Adrenal gland (tissue), 12 donors: ENCODE measurements around the gene IL17RD. TPM values are rescaled to one million over a fixed set of nuclear protein-coding genes. Genes with fewer than 3 reads are reported as not detected.
A peak's percentile ranks its signal among the peaks of the same experiment; 100 is the strongest.

Source experiments
- DNase-seq, 7 donors: peaks; one replicate each; pipeline ENCODE4 v3.0.0-alpha.2; 2019 to 2020
- H3K27ac ChIP-seq, 5 donors: fragments of 200-600 bp; sonication (generic) in 4 of 5; 1 replicate in 3 of 5; 2 replicates in 2 of 5; pipeline versions ENCODE4 v1.5.1 to v1.8.0; 2016 to 2020; ENCODE audit warnings: mild to moderate bottlenecking in 1 of 5
- H3K27me3 ChIP-seq: fragments of 200-600 bp; 2 replicates; pipeline ENCODE4 v1.8.0; 2021
- H3K36me3 ChIP-seq, 2 donors: fragments of 200-600 bp; replicated peaks in 1 of 2; 1 replicate in 1 of 2; 2 replicates in 1 of 2; pipeline versions ENCODE4 v1.5.1 to v1.8.0; 2018 to 2022
- H3K4me1 ChIP-seq, 2 donors: fragments of 200-600 bp; replicated peaks in 1 of 2; 1 replicate in 1 of 2; 2 replicates in 1 of 2; pipeline versions ENCODE4 v1.5.1 to v1.8.0; 2018 to 2021
- H3K4me3 ChIP-seq, 4 donors: fragments of 200-600 bp; sonication (generic) in 3 of 4; one replicate each; pipeline ENCODE4 v1.5.1; 2016 to 2018
- H3K9me3 ChIP-seq, 3 donors: fragments of 200-600 bp; sonication (generic) in 1 of 3; replicated peaks in 1 of 3; 1 replicate in 2 of 3; 2 replicates in 1 of 3; pipeline versions ENCODE4 v1.5.1 to v1.8.0; 2016 to 2021
- CTCF ChIP-seq, 6 experiments: fragments of 450-650 bp in 4 of 6; fragments of 200-600 bp in 2 of 6; sonication (generic) in 1 of 6; IDR thresholded peaks; 1 replicate in 5 of 6; 2 replicates in 1 of 6; pipeline versions ENCODE4 v1.5.1 to v1.8.0; 2016 to 2021; ENCODE audit warnings: antibody characterized with exemption in 6 of 6, mild to moderate bottlenecking in 2 of 6, moderate library complexity in 1 of 6
- POLR2A ChIP-seq, 2 donors: fragments of 450-650 bp; IDR thresholded peaks; one replicate each; pipeline ENCODE4 v1.6.1; 2017; ENCODE audit warnings: antibody characterized with exemption in 2 of 2, mild to moderate bottlenecking in 2 of 2, moderate library complexity in 1 of 2
- WGBS, 4 donors: extraction: QIAGEN DNeasy Blood & Tissue Kit in 2 of 4; methylation state at CpG; one replicate each; pipeline versions ENCODE4 v1.1.5 to v1.1.7; 2013 to 2017; 5-methylcytosine and 5-hydroxymethylcytosine counted together
- intact Hi-C, 2 donors: fragments of 100-400 bp; cut with DNase I; formaldehyde crosslinking; loops; one replicate each; pipeline versions ENCODE4 v1.14.1 to v1.15.0; 2022 to 2023
- polyA plus RNA-seq, 3 donors: library from polyadenylated mRNA; stranded (reverse); fragments of 200-250 nt in 2 of 3; fragments of 350-450 nt in 1 of 3; fragmentation: Illumina TruSeq in 1 of 3; extraction: RNeasy Lipid Tissue Mini Kit (QIAGEN cat#74804) in 1 of 3; gene quantifications; one replicate each; pipeline ENCODE4 v1.2.3, GENCODE V29; 2013 to 2014
- total RNA-seq, 9 donors: library from RNA; depleted of rRNA in 4 of 9; stranded (reverse); fragments of >200 nt in 4 of 9; fragments of 120-200 nt in 1 of 9; fragmentation: NEBNext Ultra II Directional in 1 of 9; extraction: Animal tissue kit (Norgen Biotek cat#: 25700) in 1 of 9; gene quantifications; one replicate each; pipeline versions ENCODE4 v1.1.0 to v1.2.4, GENCODE V29; 2013 to 2023
- donor health status: healthy with polysubstance abuse.
- donor health status: Bipolar disorder and iron deficiency.
- donor health status: DM: yes; HTN: yes; CAD: no.
- donor health status: DM: no; HTN: no; CAD: no.
- donor health status: DM: no; HTN: no; CAD: no.
- donor health status: DM: yes; HTN: yes; CAD: no.

Gene IL17RD
- total and polyA plus RNA-seq, 12 donors: 0.44 to 7.1 (median 1.5) TPM

GRCh38 chr3:57057351-57057750 is 107.8 kb downstream of the IL17RD start:
- WGBS, 4 donors: 70 to 91% (median 84%) methylated on average over 6 of the region's 6 CpGs
- no peak for TF ChIP-seq CTCF (IDR thresholded peaks at IDR 0.05)

GRCh38 chr3:57053122-57053521 is 112.0 kb downstream of the IL17RD start:
- intact Hi-C loops: no loop called here
- WGBS, 4 donors: 86 to 96% (median 93%) methylated on average over 6 of the region's 6 CpGs
- Histone ChIP-seq H3K4me1 (peaks cover 8 to 12% of the 10 kb centered on the region in 2 donors), H3K27me3 (no peaks in the 10 kb centered on the region), H3K9me3 (no peaks in the 10 kb centered on the region), H3K36me3 (no peaks in the 10 kb centered on the region), H3K27ac (no peak overlapping the region), H3K4me3 (no peak overlapping the region)
- DNase-seq: no peak
- TF ChIP-seq CTCF (IDR thresholded peaks at IDR 0.05) (no peak), POLR2A (IDR thresholded peaks at IDR 0.05) (no peak)

More at GRCh38 chr3:57057351-57057750, 107.8 kb downstream of the IL17RD start:
- intact Hi-C loops: no loop called here
- no peaks in the 10 kb centered on the region for H3K36me3 ChIP-seq
- DNase-seq: no peak
- no peak overlapping the region for H3K27ac ChIP-seq
- peaks cover 6 to 24% of the 10 kb centered on the region in 2 donors for H3K4me1 ChIP-seq
- H3K4me3 ChIP-seq: no peak overlapping the region
- H3K27me3 ChIP-seq: no peaks in the 10 kb centered on the region
- no peaks in the 10 kb centered on the region for H3K9me3 ChIP-seq

- Histone ChIP-seq H3K9me3 (no peaks in the 10 kb centered on the region), H3K27me3 (no peaks in the 10 kb centered on the region), H3K36me3 (no peaks in the 10 kb centered on the region), H3K27ac (no peak overlapping the region), H3K4me1 (peaks cover 8 to 16% of the 10 kb centered on the region in 2 donors), H3K4me3 (no peak overlapping the region)
- 89 to 92% (median 90%) methylated on average over 5 of the region's 5 CpGs for WGBS, 4 donors
- no peak for DNase-seq
- intact Hi-C loops: no loop called here
- TF ChIP-seq CTCF (IDR thresholded peaks at IDR 0.05): no peak
- no peak for TF ChIP-seq POLR2A (IDR thresholded peaks at IDR 0.05)
Observed at GRCh38 chr3:57052662-57053061, 112.5 kb downstream of the IL17RD start.

- Histone ChIP-seq H3K36me3 (no peaks in the 10 kb centered on the region), H3K4me3 (no peak overlapping the region), H3K27me3 (no peaks in the 10 kb centered on the region), H3K4me1 (peaks cover 18 to 30% of the 10 kb centered on the region in 2 donors), H3K9me3 (no peaks in the 10 kb centered on the region), H3K27ac (peak overlapping the region in 3 of 5 donors; percentile 21 to 69 (median 58))
- TF ChIP-seq POLR2A (IDR thresholded peaks at IDR 0.05) (no peak), CTCF (IDR thresholded peaks at IDR 0.05) (no peak)
- intact Hi-C loops: no loop called here
- 60 to 100% (median 84%) methylated on average over 1 to 4 of the region's 4 CpGs for WGBS, 4 donors
- DNase-seq: no peak
Observed at GRCh38 chr3:57048728-57049127, 116.4 kb downstream of the IL17RD start.
